ENCODE measurements around the gene LCN6. TPM values are rescaled to one million over a fixed set of nuclear protein-coding genes. Genes with fewer than 3 reads are reported as not detected.
"Not testable (repeated sequence)": the region's sequence is repeated elsewhere in the genome, so short reads cannot be mapped to it uniquely, and the experiment has no call there.

LCN6 gene
- total RNA-seq, 1 experiment from 2014 or later = not detected

DNA sequence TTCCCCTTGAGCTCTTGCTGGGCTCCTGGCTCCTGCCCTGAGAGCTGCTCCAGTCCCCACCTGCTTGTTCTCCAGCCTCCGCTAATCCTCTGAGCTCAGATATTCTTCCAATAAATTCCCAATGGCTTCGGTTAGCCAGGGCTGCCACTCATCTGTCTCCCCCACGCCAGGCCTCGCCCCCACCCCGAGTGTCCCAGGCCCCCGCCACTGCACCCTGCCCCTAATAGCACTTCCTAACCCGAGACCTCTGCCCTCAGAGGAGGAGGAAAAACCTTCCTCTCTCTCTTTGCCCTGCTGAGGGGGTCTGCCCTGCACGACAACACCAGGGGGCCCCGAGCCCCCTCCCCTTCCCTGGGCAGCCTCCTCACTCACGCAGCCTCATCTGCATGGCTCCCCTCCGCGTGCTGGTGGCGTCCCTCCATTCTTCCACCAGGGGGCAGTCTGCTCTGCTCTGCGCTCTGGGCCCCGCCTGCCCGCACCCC, 21.4 kb upstream of the LCN6 start:
- ChIA-PET CTCF (interaction anchor here (0.6 to 3.0 kb wide), 18 partner anchors 9 to 467 kb away, joined by 3 to 22 read pairs (median 4); partner anchors contain the start of genes LCN8 and TMEM141), POLR2A (no interaction called here)
- peaks cover 14% of the 10 kb centered on the region for H3K27me3 Mint-ChIP-seq (ENCODE audit: low read depth)
- DNase-seq (ENCODE audit: low spot score) = peak; percentile 82
- H3K4me3 Mint-ChIP-seq = peak overlapping the region; percentile 47
- H3K36me3 Mint-ChIP-seq = peaks cover 11% of the 10 kb centered on the region
- peak; percentile 78 for ATAC-seq
- peaks cover 19% of the 10 kb centered on the region for H3K9me3 Mint-ChIP-seq
- TF ChIP-seq ZNF423 (CRISPR knock-in tag; IDR thresholded peaks at IDR 0.05) = peak; percentile 37; the same call in 1 of the 2 replicates
- TF ChIP-seq, protein P1, sequence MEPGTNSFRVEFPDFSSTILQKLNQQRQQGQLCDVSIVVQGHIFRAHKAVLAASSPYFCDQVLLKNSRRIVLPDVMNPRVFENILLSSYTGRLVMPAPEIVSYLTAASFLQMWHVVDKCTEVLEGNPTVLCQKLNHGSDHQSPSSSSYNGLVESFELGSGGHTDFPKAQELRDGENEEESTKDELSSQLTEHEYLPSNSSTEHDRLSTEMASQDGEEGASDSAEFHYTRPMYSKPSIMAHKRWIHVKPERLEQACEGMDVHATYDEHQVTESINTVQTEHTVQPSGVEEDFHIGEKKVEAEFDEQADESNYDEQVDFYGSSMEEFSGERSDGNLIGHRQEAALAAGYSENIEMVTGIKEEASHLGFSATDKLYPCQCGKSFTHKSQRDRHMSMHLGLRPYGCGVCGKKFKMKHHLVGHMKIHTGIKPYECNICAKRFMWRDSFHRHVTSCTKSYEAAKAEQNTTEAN (CRISPR knock-in tag; IDR thresholded peaks at IDR 0.05) = no peak
- peak; percentile 51 for TF ChIP-seq CTCF (IDR thresholded peaks at IDR 0.05)
- H3K27ac Mint-ChIP-seq = no peak overlapping the region
- H3K4me1 Mint-ChIP-seq = peaks cover 5% of the 10 kb centered on the region; the same call in 1 of the 2 replicates

- not testable (repeated sequence) for H3K9me3 Mint-ChIP-seq, H3K4me1 Mint-ChIP-seq
- DNase-seq (ENCODE audit: low spot score) = peak; percentile 60
These were observed 18.2 kb upstream of the LCN6 start for GRCh38 chr9:136766410-136767120.

DNA sequence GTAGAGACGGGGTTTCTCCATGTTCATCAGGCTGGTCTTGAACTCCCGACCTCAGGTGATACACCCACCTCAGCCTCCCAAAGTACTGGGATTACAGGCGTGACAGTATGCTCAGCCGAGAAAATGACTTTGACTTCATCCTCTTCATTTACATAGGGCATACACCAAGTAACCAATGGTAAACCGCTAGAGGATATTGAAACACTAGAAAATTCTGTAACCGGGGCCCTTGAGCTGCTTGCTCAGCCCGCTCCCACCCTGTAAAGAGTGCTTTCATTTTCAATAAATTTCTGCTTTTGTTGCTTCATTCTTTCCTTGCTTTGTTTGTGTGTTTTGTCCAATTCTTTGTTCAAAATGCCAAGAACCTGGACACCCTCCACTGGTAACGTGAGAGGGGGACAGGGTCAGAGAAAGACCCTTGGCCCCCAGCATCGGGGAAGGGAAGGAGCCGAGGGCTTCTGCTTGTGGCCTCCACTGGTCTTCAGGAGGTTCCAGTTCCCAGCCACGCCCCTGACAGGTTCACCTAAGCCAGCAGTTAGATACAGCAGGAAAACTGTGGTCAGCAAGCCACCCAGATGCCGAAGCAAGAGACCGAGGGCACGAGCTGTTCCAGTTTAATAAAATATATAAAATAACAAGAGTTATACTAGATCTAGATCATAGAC, 17.6 kb upstream of the LCN6 start:
- peaks cover 14% of the 10 kb centered on the region for H3K27me3 Mint-ChIP-seq (ENCODE audit: low read depth)
- ATAC-seq; H3K4me3 Mint-ChIP-seq; H3K36me3 Mint-ChIP-seq; DNase-seq (ENCODE audit: low spot score); H3K9me3 Mint-ChIP-seq; POLR2A ChIA-PET; H3K4me1 Mint-ChIP-seq; H3K27ac Mint-ChIP-seq: not testable (repeated sequence)
- CTCF ChIA-PET = interaction anchor here (0.7 to 1.3 kb wide), 5 partner anchors 12 to 264 kb away, joined by 3 to 4 read pairs (median 4); no protein-coding TSS in a partner anchor

More at GRCh38 chr9:136766410-136767120, 18.2 kb upstream of the LCN6 start:
- ATAC-seq, H3K36me3 Mint-ChIP-seq, H3K4me3 Mint-ChIP-seq, H3K27ac Mint-ChIP-seq, POLR2A ChIA-PET: not testable (repeated sequence)
- peaks cover 14% of the 10 kb centered on the region for H3K27me3 Mint-ChIP-seq (ENCODE audit: low read depth)
- CTCF ChIA-PET = interaction anchor here (0.7 to 1.3 kb wide), 5 partner anchors 11 to 263 kb away, joined by 3 to 4 read pairs (median 4); no protein-coding TSS in a partner anchor

GRCh38 chr9:136765041-136765440, 16.7 kb upstream of the LCN6 start:
- DNase-seq (ENCODE audit: low spot score) (peak; percentile 7), ATAC-seq (no peak)
- peaks cover 7% of the 10 kb centered on the region for H3K9me3 Mint-ChIP-seq
- H3K27me3 Mint-ChIP-seq (ENCODE audit: low read depth) = peaks cover 14% of the 10 kb centered on the region
- POLR2A ChIA-PET = no interaction called here
- no peak overlapping the region for H3K4me3 Mint-ChIP-seq
- H3K27ac Mint-ChIP-seq = no peak overlapping the region
- no peaks in the 10 kb centered on the region; the same call in 1 of the 2 replicates for H3K36me3 Mint-ChIP-seq
- CTCF ChIA-PET = interaction anchor here (0.5 kb wide), 1 partner anchor 458 kb away, joined by 5 read pairs; no protein-coding TSS in a partner anchor
- peaks cover 10% of the 10 kb centered on the region for H3K4me1 Mint-ChIP-seq
- TF ChIP-seq MYBL2 (CRISPR knock-in tag; IDR thresholded peaks at IDR 0.05) (no peak), FOXK1 (CRISPR knock-in tag; IDR thresholded peaks at IDR 0.05) (no peak), HMGXB4 (CRISPR knock-in tag; IDR thresholded peaks at IDR 0.05) (no peak), ZNF512 (CRISPR knock-in tag; IDR thresholded peaks at IDR 0.05; ENCODE audit: borderline replicate concordance) (no peak), KAT7 (CRISPR knock-in tag; IDR thresholded peaks at IDR 0.05; ENCODE audit: borderline replicate concordance) (no peak), ELF4 (CRISPR knock-in tag; IDR thresholded peaks at IDR 0.05; ENCODE audit: low read depth) (no peak), CTCF (IDR thresholded peaks at IDR 0.05) (no peak), NR1H2 (CRISPR knock-in tag; IDR thresholded peaks at IDR 0.05) (no peak), ETV6 (CRISPR knock-in tag; IDR thresholded peaks at IDR 0.05) (no peak)
- TF ChIP-seq, protein P2, sequence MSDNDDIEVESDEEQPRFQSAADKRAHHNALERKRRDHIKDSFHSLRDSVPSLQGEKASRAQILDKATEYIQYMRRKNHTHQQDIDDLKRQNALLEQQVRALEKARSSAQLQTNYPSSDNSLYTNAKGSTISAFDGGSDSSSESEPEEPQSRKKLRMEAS (CRISPR knock-in tag; IDR thresholded peaks at IDR 0.05) = no peak
- TF ChIP-seq, protein P3, sequence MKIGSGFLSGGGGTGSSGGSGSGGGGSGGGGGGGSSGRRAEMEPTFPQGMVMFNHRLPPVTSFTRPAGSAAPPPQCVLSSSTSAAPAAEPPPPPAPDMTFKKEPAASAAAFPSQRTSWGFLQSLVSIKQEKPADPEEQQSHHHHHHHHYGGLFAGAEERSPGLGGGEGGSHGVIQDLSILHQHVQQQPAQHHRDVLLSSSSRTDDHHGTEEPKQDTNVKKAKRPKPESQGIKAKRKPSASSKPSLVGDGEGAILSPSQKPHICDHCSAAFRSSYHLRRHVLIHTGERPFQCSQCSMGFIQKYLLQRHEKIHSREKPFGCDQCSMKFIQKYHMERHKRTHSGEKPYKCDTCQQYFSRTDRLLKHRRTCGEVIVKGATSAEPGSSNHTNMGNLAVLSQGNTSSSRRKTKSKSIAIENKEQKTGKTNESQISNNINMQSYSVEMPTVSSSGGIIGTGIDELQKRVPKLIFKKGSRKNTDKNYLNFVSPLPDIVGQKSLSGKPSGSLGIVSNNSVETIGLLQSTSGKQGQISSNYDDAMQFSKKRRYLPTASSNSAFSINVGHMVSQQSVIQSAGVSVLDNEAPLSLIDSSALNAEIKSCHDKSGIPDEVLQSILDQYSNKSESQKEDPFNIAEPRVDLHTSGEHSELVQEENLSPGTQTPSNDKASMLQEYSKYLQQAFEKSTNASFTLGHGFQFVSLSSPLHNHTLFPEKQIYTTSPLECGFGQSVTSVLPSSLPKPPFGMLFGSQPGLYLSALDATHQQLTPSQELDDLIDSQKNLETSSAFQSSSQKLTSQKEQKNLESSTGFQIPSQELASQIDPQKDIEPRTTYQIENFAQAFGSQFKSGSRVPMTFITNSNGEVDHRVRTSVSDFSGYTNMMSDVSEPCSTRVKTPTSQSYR (CRISPR knock-in tag; IDR thresholded peaks at IDR 0.05) = no peak

Data from WTC11 (cell line).